PC-9 (cell line): ENCODE results near the gene DNAJB1. TPM values are rescaled to one million over a fixed set of nuclear protein-coding genes. Genes with fewer than 3 reads are reported as not detected.

Experiments
- BruUV-seq: library from RNA; stranded (reverse); fragments of 400-500 nt; replicated peaks from 2 replicates; lab custom pipeline; 2021; lab: Mats Ljungman, UMichigan
- CTCF ChIA-PET: fragments of 300-600 bp; sonication (Branson Sonifier 250); formaldehyde crosslinking; loops from one replicate; lab custom pipeline; 2022; ENCODE audit warnings: antibody characterized with exemption; lab: Charles Lee
- POLR2A ChIA-PET: fragments of 300-600 bp; sonication (Branson Sonifier 250); formaldehyde crosslinking; loops from one replicate; lab custom pipeline; 2022; ENCODE audit warnings: antibody characterized with exemption; ENCODE audit not compliant: unreplicated experiment; lab: Charles Lee
- DNase-seq, 2 experiments: peaks; one replicate each; pipeline versions ENCODE4 v3.0.0 to v3.0.0-alpha.2; 2015 to 2022; ENCODE audit warnings: mixed read lengths in 1 of 2
- H2AFZ ChIP-seq: fragments of 200-600 bp; sonication (generic); 2 replicates; pipeline ENCODE4 v1.8.1; 2017; ENCODE audit warnings: antibody characterized with exemption
- H3F3A ChIP-seq: fragments of 200-600 bp; sonication (generic); 2 replicates; pipeline ENCODE4 v1.8.1; 2017; ENCODE audit warnings: antibody characterized with exemption, mild to moderate bottlenecking, low read depth; ENCODE audit not compliant: insufficient read depth
- H3K27ac ChIP-seq: fragments of 200-600 bp; sonication (generic); 2 replicates; pipeline ENCODE4 v1.6.1; 2016; ENCODE audit warnings: mixed run types
- H3K27me3 ChIP-seq: fragments of 200-600 bp; sonication (generic); 2 replicates; pipeline ENCODE4 v1.6.1; 2016; ENCODE audit warnings: low read depth, mixed run types; ENCODE audit not compliant: insufficient read depth
- H3K36me3 ChIP-seq: fragments of 200-600 bp; sonication (generic); 2 replicates; pipeline ENCODE4 v1.6.1; 2016; ENCODE audit warnings: low read depth, mixed run types
- H3K4me1 ChIP-seq: fragments of 200-600 bp; sonication (generic); replicated peaks from 2 replicates; pipeline ENCODE4 v1.6.1; 2016; ENCODE audit warnings: mixed run types; ENCODE audit not compliant: insufficient read depth
- H3K4me2 ChIP-seq: fragments of 200-600 bp; sonication (generic); 2 replicates; pipeline ENCODE4 v1.6.1; 2017; ENCODE audit warnings: mixed run types
- H3K4me3 ChIP-seq: fragments of 200-600 bp; sonication (generic); 2 replicates; pipeline ENCODE4 v1.6.1; 2016; ENCODE audit warnings: mixed run types
- H3K79me2 ChIP-seq: fragments of 200-600 bp; sonication (generic); 2 replicates; pipeline ENCODE4 v1.6.1; 2017; ENCODE audit warnings: low read depth, mixed run types
- H3K9me2 ChIP-seq: fragments of 200-600 bp; sonication (generic); 2 replicates; pipeline ENCODE4 v1.8.1; 2017; ENCODE audit warnings: mild to moderate bottlenecking; ENCODE audit not compliant: insufficient read depth
- H3K9me3 ChIP-seq: fragments of 200-600 bp; sonication (generic); 2 replicates; pipeline ENCODE4 v1.8.1; 2016; ENCODE audit warnings: low read depth; ENCODE audit not compliant: insufficient read depth
- H4K20me1 ChIP-seq: fragments of 200-600 bp; sonication (generic); 2 replicates; pipeline ENCODE4 v1.8.1; 2017; ENCODE audit not compliant: insufficient read depth
- CTCF ChIP-seq: fragments of 200-600 bp; sonication (generic); conservative IDR thresholded peaks from 2 replicates; pipeline ENCODE4 v1.6.1; 2017; ENCODE audit warnings: mixed run types, antibody characterized with exemption, mild to moderate bottlenecking, moderate library complexity
- EZH2 ChIP-seq: fragments of 200-600 bp; sonication (generic); IDR thresholded peaks from 2 replicates; pipeline ENCODE4 v1.8.0; 2017; ENCODE audit warnings: antibody characterized with exemption, low read depth
- intact Hi-C: fragments of 100-400 bp; cut with micrococcal nuclease; formaldehyde crosslinking; loops from one replicate; pipeline ENCODE4 v1.10.0; 2022; ENCODE audit not compliant: unreplicated experiment
- total RNA-seq: library from RNA; stranded (reverse); gene quantifications from 2 replicates; pipeline ENCODE4 v1.2.3, GENCODE V29; 2021

DNAJB1 gene
- total RNA-seq, 1 experiment from 2014 or later, result 159 TPM

GRCh38 chr19:14563989-14564651, 45.9 kb upstream of the DNAJB1 start:
- peaks cover 38% of the 10 kb centered on the region for H3K79me2 ChIP-seq
- H3K36me3 ChIP-seq, result peaks cover 14% of the 10 kb centered on the region; the same call in 1 of the 2 replicates
- TF ChIP-seq CTCF (no peak), EZH2 (no peak)
- no peak overlapping the region for H2AFZ ChIP-seq
- no peak overlapping the region for H3K4me2 ChIP-seq
- H3K27me3 ChIP-seq, result no peaks in the 10 kb centered on the region
- H4K20me1 ChIP-seq, result peaks cover 42% of the 10 kb centered on the region
- BruUV-seq, result no TSS peak
- ChIA-PET POLR2A (no interaction called here), CTCF (no interaction called here)
- H3K27ac ChIP-seq, result no peak overlapping the region
- H3K4me1 ChIP-seq, result no peaks in the 10 kb centered on the region
- intact Hi-C loops, result no loop called here
- no peak overlapping the region for H3K4me3 ChIP-seq
- DNase-seq, result peak; percentile 19 to 40
- H3K9me3 ChIP-seq, result no peaks in the 10 kb centered on the region
- H3F3A ChIP-seq, result peaks cover 26% of the 10 kb centered on the region; the same call in 1 of the 2 replicates
- H3K9me2 ChIP-seq, result no peaks in the 10 kb centered on the region

GRCh38 chr19:14563590-14563926, 45.4 kb upstream of the DNAJB1 start:
- Histone ChIP-seq H4K20me1 (peaks cover 37% of the 10 kb centered on the region), H3K4me2 (no peak overlapping the region), H3K4me1 (no peaks in the 10 kb centered on the region), H3K9me3 (no peaks in the 10 kb centered on the region), H3K79me2 (peaks cover 38% of the 10 kb centered on the region), H3K9me2 (no peaks in the 10 kb centered on the region), H3K4me3 (no peak overlapping the region), H3K27ac (no peak overlapping the region), H3F3A (peaks cover 21% of the 10 kb centered on the region; the same call in 1 of the 2 replicates), H3K36me3 (peaks cover 14% of the 10 kb centered on the region; the same call in 1 of the 2 replicates), H3K27me3 (no peaks in the 10 kb centered on the region), H2AFZ (no peak overlapping the region)
- TF ChIP-seq CTCF, result no peak
- TF ChIP-seq EZH2, result no peak
- POLR2A ChIA-PET, result interaction anchor here (0.5 kb wide), 1 partner anchor 53 kb away, joined by 7 read pairs; no protein-coding TSS in a partner anchor
- no TSS peak for BruUV-seq
- peak in 1 of 2 experiments; percentile 25 for DNase-seq
- intact Hi-C loops, result no loop called here
- CTCF ChIA-PET, result no interaction called here

- H2AFZ ChIP-seq, result no peak overlapping the region
- TF ChIP-seq EZH2, result no peak
- no peak for TF ChIP-seq CTCF
- POLR2A ChIA-PET, result interaction anchor here (0.5 kb wide), 1 partner anchor 53 kb away, joined by 7 read pairs; no protein-coding TSS in a partner anchor
- no TSS peak for BruUV-seq
- peak in 1 of 2 experiments; percentile 30 for DNase-seq
- peaks cover 41% of the 10 kb centered on the region for H3K79me2 ChIP-seq
- no peaks in the 10 kb centered on the region for H3K27me3 ChIP-seq
- H3F3A ChIP-seq, result peaks cover 16% of the 10 kb centered on the region; the same call in 1 of the 2 replicates
- intact Hi-C loops, result no loop called here
- H3K4me2 ChIP-seq, result no peak overlapping the region
- no peaks in the 10 kb centered on the region for H3K9me2 ChIP-seq
- no peaks in the 10 kb centered on the region for H3K4me1 ChIP-seq
- H3K27ac ChIP-seq, result no peak overlapping the region
- H3K9me3 ChIP-seq, result no peaks in the 10 kb centered on the region
- H3K36me3 ChIP-seq, result peaks cover 14% of the 10 kb centered on the region; the same call in 1 of the 2 replicates
- no peak overlapping the region for H3K4me3 ChIP-seq
- CTCF ChIA-PET, result no interaction called here
- H4K20me1 ChIP-seq, result peaks cover 35% of the 10 kb centered on the region
Measured at GRCh38 chr19:14562660-14563589, 44.7 kb upstream of the DNAJB1 start.
